Sigmoid colon (tissue), 7 donors: ENCODE results near the gene FHAD1. TPM values are rescaled to one million over a fixed set of nuclear protein-coding genes. Genes with fewer than 3 reads are reported as not detected.
"Not testable (repeated sequence)": the region's sequence is repeated elsewhere in the genome, so short reads cannot be mapped to it uniquely, and the experiment has no call there.

ENCODE experiments used
- DNase-seq: peaks from one replicate; pipeline ENCODE4 v3.0.0-alpha.2; 2019
- H3K27ac ChIP-seq, 4 donors: fragments of 200-600 bp; sonication (generic); one replicate each; pipeline ENCODE4 v1.5.1; 2016 to 2019; ENCODE audit warnings: mild to moderate bottlenecking in 1 of 4
- H3K27me3 ChIP-seq, 3 donors: fragments of 200-600 bp; sonication (generic); one replicate each; pipeline ENCODE4 v1.5.1; 2019; ENCODE audit warnings: mild to moderate bottlenecking in 1 of 3
- H3K36me3 ChIP-seq, 4 donors: fragments of 200-600 bp; sonication (generic); one replicate each; pipeline ENCODE4 v1.5.1; 2016 to 2019
- H3K4me1 ChIP-seq, 4 donors: fragments of 200-600 bp; sonication (generic); one replicate each; pipeline ENCODE4 v1.5.1; 2017 to 2019
- H3K4me3 ChIP-seq, 4 donors: fragments of 200-600 bp; sonication (generic); one replicate each; pipeline ENCODE4 v1.5.1; 2017 to 2019; ENCODE audit warnings: mild to moderate bottlenecking in 2 of 4, moderate library complexity in 1 of 4
- H3K9me3 ChIP-seq, 4 donors: fragments of 200-600 bp in 3 of 4; sonication (generic) in 3 of 4; one replicate each; pipeline versions ENCODE4 v1.5.1 to v1.6.1; 2013 to 2019
- CTCF ChIP-seq, 4 experiments: fragments of 450-650 bp in 3 of 4; fragments of 200-600 bp in 1 of 4; IDR thresholded peaks; one replicate each; pipeline ENCODE4 v1.5.1; 2016 to 2019; ENCODE audit warnings: antibody characterized with exemption in 4 of 4, mild to moderate bottlenecking in 3 of 4, moderate library complexity in 2 of 4
- EP300 ChIP-seq, 4 donors: sonication (generic); formaldehyde crosslinking; IDR thresholded peaks; one replicate each; pipeline ENCODE4 v1.6.1; 2017; ENCODE audit warnings: antibody characterized with exemption in 4 of 4
- POLR2A ChIP-seq, 2 donors: fragments of 450-650 bp; IDR thresholded peaks; one replicate each; pipeline ENCODE4 v1.6.1; 2016; ENCODE audit warnings: antibody characterized with exemption in 2 of 2, mild to moderate bottlenecking in 2 of 2, moderate library complexity in 2 of 2
- POLR2AphosphoS5 ChIP-seq, 4 donors: sonication (generic); formaldehyde crosslinking; IDR thresholded peaks; one replicate each; pipeline ENCODE4 v1.6.1; 2017; ENCODE audit warnings: antibody characterized with exemption in 4 of 4
- WGBS, 2 donors: extraction: QIAGEN DNeasy Blood & Tissue Kit; methylation state at CpG; one replicate each; pipeline ENCODE4 v1.1.7; 2013; 5-methylcytosine and 5-hydroxymethylcytosine counted together
- intact Hi-C: fragments of 100-400 bp; cut with DNase I; formaldehyde crosslinking; loops from one replicate; pipeline ENCODE4 v1.15.1; 2023
- polyA plus RNA-seq, 3 donors: library from polyadenylated mRNA; stranded (reverse); fragments of 200-250 nt; gene quantifications; one replicate each; pipeline ENCODE4 v1.2.3, GENCODE V29; 2013
- total RNA-seq, 4 donors: library from RNA; depleted of rRNA; stranded (reverse); fragments of >200 nt; gene quantifications; one replicate each; pipeline ENCODE4 v1.1.0, GENCODE V29; 2016
- donor health status: healthy with polysubstance abuse.
- donor health status: Bipolar disorder and iron deficiency.
- donor health status: healthy.

The FHAD1 gene
- total and polyA plus RNA-seq, 7 donors, result 0.27 to 1.8 (median 0.92) TPM; not detected in 2

DNA sequence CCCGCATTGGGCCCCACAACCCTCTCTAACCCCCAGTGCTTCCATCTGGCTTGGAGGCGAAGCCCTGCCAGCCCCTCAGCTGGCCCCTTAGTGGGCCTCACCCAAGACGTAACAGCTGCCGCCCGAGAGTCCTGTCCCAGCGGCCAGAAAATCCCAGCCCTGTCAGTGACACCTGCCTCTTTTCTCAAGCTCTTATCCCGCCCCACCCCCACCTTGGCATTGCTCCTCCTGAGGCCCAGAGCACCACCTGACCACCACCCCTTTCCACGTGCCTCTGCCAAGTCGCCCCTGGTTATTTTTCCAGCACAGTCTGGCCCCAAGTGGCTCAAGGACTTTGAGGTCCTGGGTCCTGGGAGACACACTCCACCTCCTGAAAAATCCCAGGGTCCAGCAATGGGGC, 185.3 kb downstream of the FHAD1 start:
- Histone ChIP-seq H3K4me3 (no peak overlapping the region), H3K4me1 (peaks cover 0 to 32% (median 16%) of the 10 kb centered on the region in 4 donors), H3K36me3 (peaks cover 0 to 12% (median 0%) of the 10 kb centered on the region in 4 donors), H3K9me3 (no peaks in the 10 kb centered on the region), H3K27ac (no peak overlapping the region), H3K27me3 (no peaks in the 10 kb centered on the region)
- TF ChIP-seq POLR2AphosphoS5 (IDR thresholded peaks at IDR 0.05), result no peak
- 16 to 56% methylated on average over 9 of the region's 9 CpGs for WGBS, 2 donors
- no peak for DNase-seq
- intact Hi-C loops, result loop anchor here (10.0 kb wide), 1 partner anchor 308 kb away; no protein-coding TSS in a partner anchor

DNA sequence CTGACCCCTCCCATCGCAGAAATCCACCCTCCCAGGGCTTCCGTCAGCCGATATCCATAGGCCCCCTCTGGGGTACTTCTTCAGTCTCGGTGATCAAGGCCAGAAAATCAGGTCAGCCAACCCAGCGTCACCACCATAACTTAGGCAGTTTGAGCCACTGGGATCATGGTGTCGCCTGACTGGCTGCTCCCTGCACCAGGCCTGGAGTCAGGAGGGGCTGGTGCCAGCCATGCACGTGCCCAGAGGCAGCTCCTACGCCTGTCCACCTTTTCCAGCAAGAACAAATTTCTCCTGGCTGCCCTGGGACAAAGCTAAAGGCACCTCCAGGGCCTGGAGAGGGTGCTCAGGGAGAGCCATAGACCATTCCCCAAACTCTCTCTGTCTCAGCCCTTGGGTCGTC, 186.4 kb downstream of the FHAD1 start:
- intact Hi-C loops, result loop anchor here (10.0 kb wide), 1 partner anchor 309 kb away; no protein-coding TSS in a partner anchor
- Histone ChIP-seq H3K4me3 (no peak overlapping the region), H3K36me3 (peaks cover 0 to 10% (median 0%) of the 10 kb centered on the region in 4 donors), H3K4me1 (peaks cover 0 to 21% (median 7%) of the 10 kb centered on the region in 4 donors), H3K9me3 (no peaks in the 10 kb centered on the region), H3K27me3 (no peaks in the 10 kb centered on the region), H3K27ac (no peak overlapping the region)
- DNase-seq, result no peak
- TF ChIP-seq POLR2A (IDR thresholded peaks at IDR 0.05) (no peak), POLR2AphosphoS5 (IDR thresholded peaks at IDR 0.05) (no peak), EP300 (IDR thresholded peaks at IDR 0.05) (no peak), CTCF (IDR thresholded peaks at IDR 0.05) (no peak)
- WGBS, 2 donors, result 87 to 92% methylated on average over 9 of the region's 9 CpGs

- not testable (repeated sequence) for DNase-seq
- intact Hi-C loops, result loop anchor here (10.0 kb wide), 1 partner anchor 310 kb away; no protein-coding TSS in a partner anchor
- WGBS, 2 donors, result 48 to 61% methylated on average over 8 of the region's 8 CpGs
Measured at GRCh38 chr1:15434739-15435138, 187.7 kb downstream of the FHAD1 start.

DNA sequence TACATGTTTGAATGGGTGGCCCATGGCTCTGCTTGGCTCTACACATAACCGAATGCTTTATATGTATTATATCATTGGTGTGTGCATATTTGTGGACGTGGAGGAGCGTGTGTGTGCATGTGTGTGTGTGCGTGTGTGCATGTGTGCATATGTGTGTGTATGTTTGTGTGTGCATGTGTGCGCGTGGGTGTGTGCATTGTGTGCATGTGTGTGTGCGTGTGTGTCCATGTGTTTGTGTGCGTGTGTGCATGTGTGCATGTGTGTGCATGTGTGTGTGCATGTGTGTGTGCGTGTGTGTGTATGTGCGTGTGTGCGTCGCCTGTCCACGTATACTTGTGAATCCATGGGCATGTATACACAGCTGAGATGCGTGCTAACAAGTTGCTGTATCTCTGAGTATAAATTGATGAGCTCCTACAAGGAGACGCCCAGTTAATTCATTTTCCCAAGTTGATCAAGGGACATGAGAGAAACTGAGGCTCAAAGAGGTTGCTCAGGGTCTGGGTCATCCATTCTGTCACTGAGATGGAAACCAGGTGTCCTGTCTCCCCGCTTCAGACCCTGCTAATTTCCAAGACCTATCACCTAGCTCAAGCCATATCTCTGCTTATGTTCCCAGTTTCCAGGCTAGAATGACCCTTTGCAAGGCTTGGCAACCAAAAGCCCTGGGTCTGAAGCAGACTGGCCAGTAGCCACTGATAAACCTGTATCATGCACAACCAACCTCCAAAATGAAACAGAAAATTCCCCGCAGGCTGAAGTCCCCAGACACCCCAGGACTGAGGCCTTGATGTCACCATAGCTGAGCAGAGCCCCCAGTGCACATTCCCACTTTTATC, 188.4 kb downstream of the FHAD1 start:
- 95 to 96% methylated on average over 17 of the region's 17 CpGs for WGBS, 2 donors

More at GRCh38 chr1:15434739-15435138, 187.7 kb downstream of the FHAD1 start:
- H3K4me1 ChIP-seq, result peaks cover 0 to 14% (median 5%) of the 10 kb centered on the region in 4 donors
- H3K27me3 ChIP-seq, H3K27ac ChIP-seq, H3K36me3 ChIP-seq, H3K9me3 ChIP-seq, H3K4me3 ChIP-seq: not testable (repeated sequence)

GRCh38 chr1:15436881-15437442, 189.9 kb downstream of the FHAD1 start:
- Histone ChIP-seq H3K27ac (no peak overlapping the region), H3K9me3 (no peaks in the 10 kb centered on the region), H3K27me3 (no peaks in the 10 kb centered on the region), H3K4me1 (peaks cover 0 to 14% (median 5%) of the 10 kb centered on the region in 4 donors), H3K4me3 (no peak overlapping the region), H3K36me3 (no peaks in the 10 kb centered on the region)
- intact Hi-C loops, result loop anchor here (10.0 kb wide), 1 partner anchor 312 kb away; no protein-coding TSS in a partner anchor
- no peak for DNase-seq
- TF ChIP-seq CTCF (IDR thresholded peaks at IDR 0.05) (no peak), POLR2AphosphoS5 (IDR thresholded peaks at IDR 0.05) (no peak), EP300 (IDR thresholded peaks at IDR 0.05) (no peak), POLR2A (IDR thresholded peaks at IDR 0.05) (no peak)
- 95 to 96% methylated on average over 6 of the region's 6 CpGs for WGBS, 2 donors

More for the DNA sequence above, 188.4 kb downstream of the FHAD1 start:
- TF ChIP-seq EP300 (IDR thresholded peaks at IDR 0.05) (no peak), POLR2A (IDR thresholded peaks at IDR 0.05) (no peak), CTCF (IDR thresholded peaks at IDR 0.05) (no peak)
- no peak for DNase-seq
- H3K27ac ChIP-seq, result no peak overlapping the region
- intact Hi-C loops, result loop anchor here (10.0 kb wide), 1 partner anchor 311 kb away; no protein-coding TSS in a partner anchor
- H3K9me3 ChIP-seq, result no peaks in the 10 kb centered on the region
- H3K36me3 ChIP-seq, result no peaks in the 10 kb centered on the region
- no peaks in the 10 kb centered on the region for H3K27me3 ChIP-seq
- no peak overlapping the region for H3K4me3 ChIP-seq
- peaks cover 0 to 14% (median 5%) of the 10 kb centered on the region in 4 donors for H3K4me1 ChIP-seq
